Measurements from ENCODE around the gene ADAMTS18. TPM values are rescaled to one million over a fixed set of nuclear protein-coding genes. Genes with fewer than 3 reads are reported as not detected.
"Not testable (repeated sequence)": the region's sequence is repeated elsewhere in the genome, so short reads cannot be mapped to it uniquely, and the experiment has no call there.

The ADAMTS18 gene
- total and polyA plus RNA-seq, 2 of the 8 experiments (the other 6 are each of a cell fraction or from before 2014, with no cell fraction given): 0.05 to 0.19 TPM

- H3K14ac ChIP-seq (ENCODE audit: insufficient read length); H2BK5ac ChIP-seq (ENCODE audit: low read depth, low read length); CTCF ChIA-PET (ENCODE audit: partially characterized antibody); H3K23me2 ChIP-seq (ENCODE audit: low read depth, low read length); H3K23ac ChIP-seq (ENCODE audit: insufficient read length); H3K4me1 ChIP-seq (replicated peaks in 1 of 4; ENCODE audit: control insufficient read depth in 3 of 4, insufficient read depth in 4 of 4, low read length in 3 of 4); H2AFZ ChIP-seq (ENCODE audit: low read length); H2BK20ac ChIP-seq (ENCODE audit: low read length); H3K27ac ChIP-seq (ENCODE audit: low read depth, low read length); H3K79me2 ChIP-seq (ENCODE audit: control insufficient read depth in 1 of 2, insufficient read depth in 2 of 2, low read length in 2 of 2); H3K79me1 ChIP-seq (ENCODE audit: low read depth, low read length); H2BK15ac ChIP-seq (ENCODE audit: low read length); H3K36me3 ChIP-seq (ENCODE audit: control insufficient read depth in 2 of 4, insufficient read depth in 4 of 4, low read length in 3 of 4); DNase-seq (ENCODE audit: low read depth in 1 of 2, low spot score in 2 of 2); H3K4me3 ChIP-seq (ENCODE audit: extremely low read depth in 1 of 4, insufficient read depth in 2 of 4, low read depth in 3 of 4, low read length in 4 of 4); H2BK12ac ChIP-seq (ENCODE audit: low read depth, low read length); FAIRE-seq; H2AK5ac ChIP-seq (ENCODE audit: low read depth, low read length); POLR2A ChIA-PET (ENCODE audit: partially characterized antibody); H3K27me3 ChIP-seq (replicated peaks in 1 of 4; ENCODE audit: control insufficient read depth in 3 of 4, extremely low read depth in 1 of 4, insufficient read depth in 3 of 4, low read length in 3 of 4); H3K18ac ChIP-seq (ENCODE audit: extremely low read depth, low read length); H2BK120ac ChIP-seq (replicated peaks; ENCODE audit: low read depth, low read length); H4K20me1 ChIP-seq (replicated peaks in 1 of 2; ENCODE audit: control insufficient read depth in 1 of 2, insufficient read depth in 2 of 2, low read length in 2 of 2); H4K5ac ChIP-seq (ENCODE audit: insufficient read length, low read depth, low read length); H3K4ac ChIP-seq (replicated peaks; ENCODE audit: insufficient read length, low read depth, low read length); H3K4me2 ChIP-seq (ENCODE audit: insufficient read depth in 1 of 2, low read depth in 2 of 2, low read length in 2 of 2); H3K56ac ChIP-seq (replicated peaks; ENCODE audit: insufficient read length, low read depth, low read length); H4K91ac ChIP-seq (replicated peaks; ENCODE audit: insufficient read length, low read length); H3K9ac ChIP-seq (replicated peaks in 1 of 4; ENCODE audit: extremely low read depth in 1 of 4, low read depth in 3 of 4, low read length in 3 of 4); H4K8ac ChIP-seq (ENCODE audit: extremely low read depth, insufficient read depth, low read length); H3K9me3 ChIP-seq (ENCODE audit: insufficient read depth in 2 of 2, low read depth in 1 of 2, low read length in 1 of 2): not testable (repeated sequence)
- WGBS, 2 experiments (ENCODE audit: extremely low coverage in 1 of 2, insufficient coverage in 1 of 2, insufficient read length in 1 of 2, insufficient replicate concordance in 2 of 2, low coverage in 1 of 2, low lambda C conversion rate in 2 of 2, missing lambda C conversion rate in 1 of 2): 89% methylated on average over 2 of the region's 5 CpGs; no CpG with 5 or more reads in 1 of the 2 experiments
Observed at GRCh38 chr16:77463659-77464058, 28.8 kb upstream of the ADAMTS18 start.

All from H1 (cell line).